Sigmoid colon (tissue), 4 donors: ENCODE data around the gene CDC42BPG.

Experiments used
- EP300 ChIP-seq, 4 donors: sonication (generic); formaldehyde crosslinking; IDR thresholded peaks; one replicate each; pipeline ENCODE4 v1.6.1; 2017; ENCODE audit warnings: antibody characterized with exemption in 4 of 4
- TF ChIP-seq, protein P1 (sequence below), 4 experiments: fragments of 450-650 bp in 3 of 4; fragments of 200-600 bp in 1 of 4; IDR thresholded peaks; one replicate each; pipeline ENCODE4 v1.5.1; 2016 to 2019; ENCODE audit warnings: antibody characterized with exemption in 4 of 4, mild to moderate bottlenecking in 3 of 4, moderate library complexity in 2 of 4

DNA sequence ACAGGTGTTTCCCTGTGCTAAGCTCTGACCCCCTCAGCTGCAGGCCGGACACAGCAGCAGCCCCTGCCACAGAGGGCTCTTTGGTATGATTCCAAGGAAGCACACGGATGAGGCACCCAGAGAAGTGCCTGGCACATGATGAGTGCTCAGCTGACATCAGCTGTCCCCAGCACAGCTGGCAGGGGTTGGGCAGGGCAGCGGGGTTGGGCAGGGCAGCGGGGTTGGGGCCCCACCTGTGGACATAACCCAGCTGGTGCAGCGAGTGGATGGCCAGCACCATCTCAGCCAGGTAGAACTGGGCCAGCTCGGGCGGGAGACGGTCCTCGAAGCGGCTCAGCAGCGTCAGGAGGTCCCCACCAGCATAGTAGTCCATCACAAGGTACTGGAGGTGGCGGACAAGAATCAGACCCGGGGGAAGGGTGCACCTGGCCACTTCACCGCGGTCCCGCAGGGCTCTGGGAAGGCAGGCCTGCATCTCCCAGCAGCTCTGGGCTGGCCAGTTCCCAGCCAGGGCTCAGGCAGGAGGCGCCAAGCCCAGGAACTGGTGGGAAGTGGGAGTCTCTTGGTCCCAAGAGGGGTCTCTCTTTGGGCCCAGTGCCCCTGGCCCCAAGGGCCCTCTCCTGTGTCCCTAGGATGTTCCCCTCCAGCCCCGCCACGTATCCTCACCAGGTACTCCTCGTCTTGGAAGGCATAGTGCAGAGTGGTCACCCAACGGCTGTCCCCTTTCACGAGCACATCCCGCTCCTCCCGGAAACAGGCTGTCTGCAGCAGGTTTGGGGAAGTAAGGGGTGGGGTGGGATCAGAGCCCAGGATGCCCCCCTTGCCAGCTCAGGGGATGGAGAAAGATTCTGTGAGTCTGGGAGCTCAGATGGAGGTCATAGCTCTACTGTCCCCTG lies 4.3 kb downstream of the CDC42BPG start:
- TF ChIP-seq, protein P1, sequence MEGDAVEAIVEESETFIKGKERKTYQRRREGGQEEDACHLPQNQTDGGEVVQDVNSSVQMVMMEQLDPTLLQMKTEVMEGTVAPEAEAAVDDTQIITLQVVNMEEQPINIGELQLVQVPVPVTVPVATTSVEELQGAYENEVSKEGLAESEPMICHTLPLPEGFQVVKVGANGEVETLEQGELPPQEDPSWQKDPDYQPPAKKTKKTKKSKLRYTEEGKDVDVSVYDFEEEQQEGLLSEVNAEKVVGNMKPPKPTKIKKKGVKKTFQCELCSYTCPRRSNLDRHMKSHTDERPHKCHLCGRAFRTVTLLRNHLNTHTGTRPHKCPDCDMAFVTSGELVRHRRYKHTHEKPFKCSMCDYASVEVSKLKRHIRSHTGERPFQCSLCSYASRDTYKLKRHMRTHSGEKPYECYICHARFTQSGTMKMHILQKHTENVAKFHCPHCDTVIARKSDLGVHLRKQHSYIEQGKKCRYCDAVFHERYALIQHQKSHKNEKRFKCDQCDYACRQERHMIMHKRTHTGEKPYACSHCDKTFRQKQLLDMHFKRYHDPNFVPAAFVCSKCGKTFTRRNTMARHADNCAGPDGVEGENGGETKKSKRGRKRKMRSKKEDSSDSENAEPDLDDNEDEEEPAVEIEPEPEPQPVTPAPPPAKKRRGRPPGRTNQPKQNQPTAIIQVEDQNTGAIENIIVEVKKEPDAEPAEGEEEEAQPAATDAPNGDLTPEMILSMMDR (IDR thresholded peaks at IDR 0.05): no peak
- no peak for TF ChIP-seq EP300 (IDR thresholded peaks at IDR 0.05)
